SK-N-SH (cell line): ENCODE data around the gene ZNF503. TPM values are rescaled to one million over a fixed set of nuclear protein-coding genes. Genes with fewer than 3 reads are reported as not detected.

Experiments used
- CTCF ChIA-PET: fragments of 300-600, 350-600 bp; formaldehyde crosslinking; extraction: SDS; loops from one replicate; lab custom pipeline; 2021; lab: Yijun Ruan, JAX
- POLR2A ChIA-PET: fragments of 350-600 bp; sonication (Branson Sonifier 250); formaldehyde crosslinking; extraction: SDS; loops from one replicate; lab custom pipeline; 2020; ENCODE audit warnings: antibody characterized with exemption, inconsistent platforms; lab: Yijun Ruan, JAX
- DNase-seq: peaks from one replicate; pipeline ENCODE4 v3.0.0; 2012
- H2AFZ ChIP-seq: fragments of 200-600 bp; sonication (generic); 2 replicates; pipeline ENCODE4 v1.8.1; 2016; ENCODE audit warnings: antibody characterized with exemption, mild to moderate bottlenecking, low read depth
- H3F3A ChIP-seq: fragments of 200-600 bp; sonication (generic); replicated peaks from 2 replicates; pipeline ENCODE3; 2016; ENCODE audit warnings: antibody characterized with exemption, mild to moderate bottlenecking; ENCODE audit not compliant: insufficient read depth
- H3K27ac ChIP-seq, 2 experiments: fragments of 200-500 bp in 1 of 2; fragments of 200-600 bp in 1 of 2; sonication (Bioruptor generic) in 1 of 2; sonication (generic), shearing (Covaris generic) in 1 of 2; 2 replicates each; pipeline versions ENCODE4 v1.5.1 to v1.6.1; 2014 to 2016; ENCODE audit warnings: low read depth in 2 of 2, inconsistent platforms in 1 of 2, low read length in 1 of 2, mild to moderate bottlenecking in 1 of 2, mixed read lengths in 1 of 2
- H3K27me3 ChIP-seq: fragments of 200-600 bp; sonication (generic), shearing (Covaris generic); 2 replicates; pipeline ENCODE4 v1.6.1; 2016; ENCODE audit warnings: mixed run types; ENCODE audit not compliant: insufficient read depth
- H3K36me3 ChIP-seq, 2 experiments: fragments of 200-500 bp in 1 of 2; fragments of 200-600 bp in 1 of 2; sonication (Bioruptor generic) in 1 of 2; sonication (generic) in 1 of 2; replicated peaks in 1 of 2; 2 replicates each; pipeline versions ENCODE3 to v1.5.1; 2014 to 2016; ENCODE audit warnings: low read length in 1 of 2, mild to moderate bottlenecking in 1 of 2; ENCODE audit not compliant: insufficient read depth in 2 of 2, control insufficient read depth in 1 of 2
- H3K4me1 ChIP-seq, 2 experiments: fragments of 200-500 bp in 1 of 2; fragments of 200-600 bp in 1 of 2; sonication (Bioruptor generic) in 1 of 2; sonication (generic), shearing (Covaris generic) in 1 of 2; 2 replicates each; pipeline versions ENCODE4 v1.5.1 to v1.6.1; 2014 to 2016; ENCODE audit warnings: low read depth in 1 of 2, low read length in 1 of 2, mixed run types in 1 of 2; ENCODE audit not compliant: insufficient read depth in 2 of 2, control insufficient read depth in 1 of 2
- H3K4me2 ChIP-seq: fragments of 200-600 bp; sonication (generic), shearing (Covaris generic); 2 replicates; pipeline ENCODE4 v1.6.1; 2017; ENCODE audit warnings: mixed run types
- H3K4me3 ChIP-seq, 2 experiments: fragments of 200-500 bp in 1 of 2; fragments of 200-600 bp in 1 of 2; sonication (Bioruptor generic) in 1 of 2; sonication (generic), shearing (Covaris generic) in 1 of 2; 2 replicates each; pipeline versions ENCODE4 v1.5.1 to v1.8.1; 2014 to 2016; ENCODE audit warnings: low read depth in 2 of 2, inconsistent platforms in 1 of 2, low read length in 1 of 2, mild to moderate bottlenecking in 1 of 2, mixed read lengths in 1 of 2, moderate library complexity in 1 of 2
- H3K79me2 ChIP-seq: fragments of 200-600 bp; sonication (generic); 2 replicates; pipeline ENCODE4 v1.8.1; 2017; ENCODE audit warnings: mild to moderate bottlenecking; ENCODE audit not compliant: insufficient read depth
- H3K9ac ChIP-seq: fragments of 200-600 bp; sonication (generic); 2 replicates; pipeline ENCODE4 v1.6.1; 2017; ENCODE audit warnings: mixed run types
- H3K9me2 ChIP-seq: fragments of 200-600 bp; sonication (generic); 2 replicates; pipeline ENCODE4 v1.6.1; 2017; ENCODE audit warnings: mixed run types
- H3K9me3 ChIP-seq: fragments of 200-600 bp; sonication (generic); 2 replicates; pipeline ENCODE4 v1.6.1; 2017; ENCODE audit warnings: mixed run types, mild to moderate bottlenecking, moderate library complexity
- H4K20me1 ChIP-seq: fragments of 200-600 bp; sonication (generic); 2 replicates; pipeline ENCODE4 v1.6.1; 2017; ENCODE audit warnings: mild to moderate bottlenecking, mixed run types; ENCODE audit not compliant: insufficient read depth
- CHD2 ChIP-seq: fragments of 150-350 bp; IDR thresholded peaks from 2 replicates; pipeline ENCODE4 v1.6.1; 2018; ENCODE audit warnings: low read length; ENCODE audit not compliant: partially characterized antibody
- EP300 ChIP-seq, 2 experiments: IDR thresholded peaks; 2 replicates each; pipeline versions ENCODE4 v1.4.0 to v1.6.1; 2012; ENCODE audit warnings: borderline replicate concordance in 1 of 2, low read depth in 1 of 2, low read length in 1 of 2
- EZH2phosphoT487 ChIP-seq: fragments of 200-600 bp; sonication (generic); IDR thresholded peaks from 2 replicates; pipeline ENCODE4 v1.6.1; 2017; ENCODE audit warnings: low read depth, mixed run types, mild to moderate bottlenecking, antibody characterized with exemption, moderate library complexity, borderline replicate concordance
- NFIC ChIP-seq: IDR thresholded peaks from 2 replicates; pipeline ENCODE4 v1.4.0; 2012; ENCODE audit warnings: borderline replicate concordance
- NRF1 ChIP-seq: IDR thresholded peaks from 2 replicates; pipeline ENCODE4 v1.6.1; 2012; ENCODE audit warnings: low read depth, mild to moderate bottlenecking, low read length
- RAD21 ChIP-seq: IDR thresholded peaks from 2 replicates; pipeline ENCODE4 v1.6.1; 2012; ENCODE audit warnings: mild to moderate bottlenecking, low read length
- RXRA ChIP-seq: IDR thresholded peaks from 2 replicates; pipeline ENCODE4 v1.4.0; 2012; ENCODE audit warnings: low read depth, mild to moderate bottlenecking, borderline replicate concordance
- SIN3A ChIP-seq: IDR thresholded peaks from 2 replicates; pipeline ENCODE4 v1.6.1; 2012; ENCODE audit warnings: low read depth, mild to moderate bottlenecking, low read length, moderate library complexity, borderline replicate concordance
- TAF1 ChIP-seq: IDR thresholded peaks from 2 replicates; pipeline ENCODE4 v1.6.1; 2012; ENCODE audit warnings: low read depth, mild to moderate bottlenecking, low read length, moderate library complexity, borderline replicate concordance
- YY1 ChIP-seq: IDR thresholded peaks from 2 replicates; pipeline ENCODE4 v1.4.0; 2012; ENCODE audit warnings: low read depth, mild to moderate bottlenecking
- WGBS: methylation state at CpG from one replicate; pipeline ENCODE4 v1.1.6; 2017; ENCODE audit warnings: low lambda C conversion rate; 5-methylcytosine and 5-hydroxymethylcytosine counted together
- polyA plus RNA-seq, 3 experiments: library from polyadenylated mRNA; depleted of rRNA; stranded (reverse); fragments of >200 nt; gene quantifications; 2 replicates each; pipeline ENCODE4 v1.2.3, GENCODE V29; 2012
- TF ChIP-seq, protein P1 (sequence below): IDR thresholded peaks from 2 replicates; pipeline ENCODE4 v1.4.0; 2012; ENCODE audit warnings: low read depth, borderline replicate concordance
- TF ChIP-seq, protein P2 (sequence below): fragments of 150-350 bp; IDR thresholded peaks from 2 replicates; pipeline ENCODE4 v1.6.1; 2016; ENCODE audit warnings: mild to moderate bottlenecking, low read depth, low read length

ZNF503 gene
- polyA plus RNA-seq, 1 of the 3 experiments (the other 2 are of a cell fraction) = 5.9 TPM

DNA sequence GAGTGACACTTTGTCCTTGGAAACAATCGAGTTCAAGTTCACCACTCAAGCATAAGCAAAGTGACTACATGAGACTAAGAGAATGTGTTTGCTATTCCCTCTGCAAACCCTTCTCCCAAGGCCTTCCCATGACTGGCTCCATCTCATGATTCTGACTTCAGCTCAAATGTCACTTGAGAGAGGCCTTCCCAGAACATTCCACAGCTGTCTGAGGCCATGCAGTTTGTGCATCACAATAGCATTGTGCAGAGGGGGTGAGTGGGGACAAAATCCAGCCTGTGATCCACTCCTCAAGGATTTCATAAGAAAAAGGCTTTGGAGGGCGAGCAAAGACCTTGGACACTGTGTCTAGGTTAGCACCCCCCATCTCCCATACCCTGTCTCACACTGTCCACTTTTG is 23.0 kb upstream of the ZNF503 start:
- ChIA-PET POLR2A (no interaction called here), CTCF (interaction anchor here (1.1 kb wide), 1 partner anchor 15 kb away, joined by 3 read pairs; no protein-coding TSS in a partner anchor)
- H3F3A ChIP-seq = no peaks in the 10 kb centered on the region
- no peak for DNase-seq
- H3K27me3 ChIP-seq = no peaks in the 10 kb centered on the region
- H3K27ac ChIP-seq = no peak overlapping the region
- TF ChIP-seq SIN3A = no peak
- no peak for TF ChIP-seq NFIC
- TF ChIP-seq, protein P1, sequence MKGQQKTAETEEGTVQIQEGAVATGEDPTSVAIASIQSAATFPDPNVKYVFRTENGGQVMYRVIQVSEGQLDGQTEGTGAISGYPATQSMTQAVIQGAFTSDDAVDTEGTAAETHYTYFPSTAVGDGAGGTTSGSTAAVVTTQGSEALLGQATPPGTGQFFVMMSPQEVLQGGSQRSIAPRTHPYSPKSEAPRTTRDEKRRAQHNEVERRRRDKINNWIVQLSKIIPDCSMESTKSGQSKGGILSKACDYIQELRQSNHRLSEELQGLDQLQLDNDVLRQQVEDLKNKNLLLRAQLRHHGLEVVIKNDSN = no peak
- no peak for TF ChIP-seq EZH2phosphoT487
- TF ChIP-seq, protein P2, sequence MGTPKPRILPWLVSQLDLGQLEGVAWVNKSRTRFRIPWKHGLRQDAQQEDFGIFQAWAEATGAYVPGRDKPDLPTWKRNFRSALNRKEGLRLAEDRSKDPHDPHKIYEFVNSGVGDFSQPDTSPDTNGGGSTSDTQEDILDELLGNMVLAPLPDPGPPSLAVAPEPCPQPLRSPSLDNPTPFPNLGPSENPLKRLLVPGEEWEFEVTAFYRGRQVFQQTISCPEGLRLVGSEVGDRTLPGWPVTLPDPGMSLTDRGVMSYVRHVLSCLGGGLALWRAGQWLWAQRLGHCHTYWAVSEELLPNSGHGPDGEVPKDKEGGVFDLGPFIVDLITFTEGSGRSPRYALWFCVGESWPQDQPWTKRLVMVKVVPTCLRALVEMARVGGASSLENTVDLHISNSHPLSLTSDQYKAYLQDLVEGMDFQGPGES = no peak
- TF ChIP-seq CHD2 = no peak
- H3K36me3 ChIP-seq = no peaks in the 10 kb centered on the region
- H4K20me1 ChIP-seq = no peaks in the 10 kb centered on the region
- H3K4me3 ChIP-seq = no peak overlapping the region
- WGBS = 60% methylated on average over 2 of the region's 2 CpGs
- H3K9me2 ChIP-seq = no peaks in the 10 kb centered on the region
- H3K9ac ChIP-seq = no peak overlapping the region
- no peaks in the 10 kb centered on the region for H3K79me2 ChIP-seq
- H3K4me2 ChIP-seq = no peak overlapping the region
- H3K9me3 ChIP-seq = no peaks in the 10 kb centered on the region
- H2AFZ ChIP-seq = no peak overlapping the region
- H3K4me1 ChIP-seq = no peaks in the 10 kb centered on the region; a peak in 1 of 4 replicates

DNA sequence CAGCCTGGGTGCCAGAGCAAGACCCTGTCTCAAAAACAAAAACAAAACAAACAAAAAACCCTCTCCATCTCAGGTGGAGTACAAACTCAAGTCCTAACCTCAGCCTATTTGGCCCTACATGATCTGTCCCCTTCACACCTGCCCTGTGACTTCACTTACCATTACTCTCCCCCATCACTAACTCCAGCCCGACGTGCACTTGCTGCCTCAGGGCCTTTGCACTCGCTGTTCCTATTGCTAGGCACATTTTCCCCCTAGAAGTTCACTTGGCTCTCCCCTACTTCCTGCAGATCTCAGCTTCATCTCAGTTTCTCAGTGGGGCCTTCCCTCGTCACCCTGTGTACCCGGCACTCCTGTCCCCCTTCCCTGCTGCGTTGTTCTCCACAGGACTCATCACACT is 21.3 kb upstream of the ZNF503 start:
- Histone ChIP-seq H3K27me3 (no peaks in the 10 kb centered on the region), H3K4me2 (no peak overlapping the region), H3K4me1 (no peaks in the 10 kb centered on the region), H3K9ac (no peak overlapping the region), H4K20me1 (no peaks in the 10 kb centered on the region), H2AFZ (no peak overlapping the region), H3K79me2 (no peaks in the 10 kb centered on the region), H3K36me3 (no peaks in the 10 kb centered on the region), H3K9me3 (no peaks in the 10 kb centered on the region), H3F3A (no peaks in the 10 kb centered on the region), H3K9me2 (no peaks in the 10 kb centered on the region), H3K4me3 (no peak overlapping the region), H3K27ac (no peak overlapping the region)
- TF ChIP-seq NRF1 = no peak
- no peak for TF ChIP-seq RXRA
- no peak for TF ChIP-seq RAD21
- no peak for TF ChIP-seq EZH2phosphoT487
- TF ChIP-seq SIN3A = no peak
- TF ChIP-seq EP300 (IDR thresholded peaks at IDR 0.05; ENCODE audit: borderline replicate concordance in 1 of 2, low read depth in 1 of 2, low read length in 1 of 2) = no peak
- TF ChIP-seq TAF1 = no peak
- no peak for TF ChIP-seq YY1
- 94% methylated on average over 6 of the region's 6 CpGs for whole genome bisulfite sequencing
- ChIA-PET CTCF (interaction anchor here (0.7 kb wide), 1 partner anchor 26 kb away, joined by 3 read pairs; no protein-coding TSS in a partner anchor), POLR2A (no interaction called here)
- DNase-seq = no peak
